GM19099 (cell line): ENCODE measurements around the gene CEBPB.

Experiments used
- POLR2A ChIP-seq: IDR thresholded peaks from 3 replicates; pipeline ENCODE4 v1.6.1; 2011; ENCODE audit warnings: low read depth; ENCODE audit not compliant: insufficient read length; ENCODE audit errors: extremely low read depth

CEBPB gene

DNA sequence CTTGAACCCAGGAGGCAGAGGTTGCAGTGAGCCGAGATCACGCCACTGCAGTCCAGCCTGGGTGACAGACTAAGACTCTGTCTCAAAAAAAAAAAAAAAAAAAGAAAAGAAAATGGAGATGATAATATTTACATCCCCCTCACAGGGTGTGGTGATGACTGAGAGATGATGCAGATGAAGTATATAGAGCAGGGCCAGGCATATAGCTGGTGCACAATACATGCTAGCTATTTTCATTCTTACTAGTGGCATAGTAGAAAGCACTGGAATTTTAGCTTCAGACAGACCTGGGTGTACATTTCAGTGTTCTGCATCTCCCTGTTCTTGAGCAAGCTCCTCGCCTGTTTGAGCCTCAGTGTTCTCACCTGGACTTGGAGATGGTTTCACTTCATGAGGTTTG, 36.9 kb downstream of the CEBPB start:
- TF ChIP-seq POLR2A = no peak

DNA sequence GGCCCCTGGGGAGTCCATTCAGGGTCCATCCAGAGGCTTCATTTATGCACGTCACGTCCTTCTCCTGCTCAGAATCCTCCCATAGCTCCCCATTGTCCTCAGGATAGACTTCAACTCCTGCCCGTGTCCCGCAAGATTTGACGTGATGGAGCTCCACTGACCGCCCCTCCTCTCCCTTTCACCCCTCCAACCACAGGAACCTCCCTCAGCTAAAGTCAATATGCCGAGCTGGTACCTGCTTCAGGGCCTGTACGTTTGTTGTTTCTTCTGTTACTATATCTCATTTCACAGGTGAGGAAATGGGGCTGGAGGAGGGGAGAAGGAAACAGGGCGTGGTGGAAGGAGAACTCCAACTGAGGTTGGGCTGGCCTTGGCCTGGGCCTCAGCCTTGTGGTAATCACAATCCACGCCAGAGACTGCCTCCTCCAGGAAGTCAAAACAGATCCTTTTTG, 38.6 kb downstream of the CEBPB start:
- no peak for TF ChIP-seq POLR2A

DNA sequence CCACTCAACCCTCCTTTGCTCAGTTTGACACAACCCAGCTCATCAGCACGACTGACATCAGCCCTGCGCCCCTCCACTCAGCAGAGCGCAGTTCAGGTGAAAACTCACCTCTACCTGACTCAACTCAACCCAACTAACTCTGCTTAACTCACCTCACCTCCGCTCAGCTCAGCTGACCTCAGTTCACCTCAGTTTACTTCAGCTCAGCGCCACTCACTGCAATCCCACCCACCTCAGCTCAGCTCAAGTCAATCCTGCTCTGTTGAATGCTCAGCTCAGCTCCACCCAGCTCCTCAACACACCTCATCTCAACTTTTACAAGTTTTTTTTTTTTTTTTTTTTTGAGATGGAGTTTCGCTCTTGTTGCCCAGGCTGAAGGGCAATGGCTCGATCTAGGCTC, 39.6 kb downstream of the CEBPB start:
- TF ChIP-seq POLR2A = no peak

DNA sequence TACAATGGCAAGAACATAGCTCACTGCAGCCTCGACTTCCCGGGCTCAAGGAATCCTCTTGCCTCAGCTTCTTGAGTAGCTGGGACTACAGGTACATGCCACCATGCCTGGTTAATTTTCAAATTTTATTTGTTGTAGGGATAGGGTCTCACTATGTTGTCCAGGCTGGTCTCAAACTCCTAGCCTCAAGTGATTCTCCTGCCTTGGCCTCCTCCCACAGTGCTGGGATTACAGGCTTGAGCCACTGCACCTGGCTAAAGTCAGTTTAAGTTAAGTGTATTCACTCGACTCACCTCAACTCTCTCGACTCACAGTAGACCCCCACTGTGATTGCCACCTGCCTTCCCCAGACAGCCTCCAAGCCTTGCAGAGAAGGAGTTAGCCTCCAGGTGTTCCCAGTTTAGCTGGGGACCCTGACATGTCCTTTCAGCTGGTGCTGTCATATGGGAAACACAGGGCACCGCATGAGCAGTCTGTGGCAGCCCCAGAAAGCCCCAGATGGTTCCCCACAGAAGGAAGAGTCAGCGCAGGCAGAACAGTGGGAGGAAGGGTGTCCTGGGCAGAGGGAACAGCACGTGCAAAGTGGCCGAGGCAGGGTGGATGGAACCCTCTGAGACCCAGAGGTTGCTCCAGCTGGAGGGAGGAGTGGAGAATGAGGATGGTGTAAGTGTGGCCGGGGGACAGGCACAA, 40.4 kb downstream of the CEBPB start:
- no peak for TF ChIP-seq POLR2A

DNA sequence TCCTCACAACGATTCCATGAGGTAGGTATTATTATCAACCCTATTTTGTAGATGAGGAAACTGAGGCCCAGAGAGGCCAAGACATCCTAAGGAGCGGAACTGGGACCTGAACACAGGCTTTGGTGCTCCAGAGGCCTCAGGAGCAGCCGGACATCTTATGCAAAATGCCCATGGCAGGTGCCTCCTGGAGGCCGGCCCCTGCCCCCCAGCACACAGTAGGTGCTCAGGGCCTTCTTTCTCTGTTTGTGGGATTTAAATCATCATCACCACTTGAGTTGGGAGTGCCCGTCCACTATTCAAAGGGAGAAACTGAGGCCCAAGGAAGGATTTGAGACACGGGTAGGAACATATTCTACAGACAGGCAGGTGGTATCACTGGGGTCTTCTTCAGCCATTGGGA, 41.2 kb downstream of the CEBPB start:
- TF ChIP-seq POLR2A = no peak

DNA sequence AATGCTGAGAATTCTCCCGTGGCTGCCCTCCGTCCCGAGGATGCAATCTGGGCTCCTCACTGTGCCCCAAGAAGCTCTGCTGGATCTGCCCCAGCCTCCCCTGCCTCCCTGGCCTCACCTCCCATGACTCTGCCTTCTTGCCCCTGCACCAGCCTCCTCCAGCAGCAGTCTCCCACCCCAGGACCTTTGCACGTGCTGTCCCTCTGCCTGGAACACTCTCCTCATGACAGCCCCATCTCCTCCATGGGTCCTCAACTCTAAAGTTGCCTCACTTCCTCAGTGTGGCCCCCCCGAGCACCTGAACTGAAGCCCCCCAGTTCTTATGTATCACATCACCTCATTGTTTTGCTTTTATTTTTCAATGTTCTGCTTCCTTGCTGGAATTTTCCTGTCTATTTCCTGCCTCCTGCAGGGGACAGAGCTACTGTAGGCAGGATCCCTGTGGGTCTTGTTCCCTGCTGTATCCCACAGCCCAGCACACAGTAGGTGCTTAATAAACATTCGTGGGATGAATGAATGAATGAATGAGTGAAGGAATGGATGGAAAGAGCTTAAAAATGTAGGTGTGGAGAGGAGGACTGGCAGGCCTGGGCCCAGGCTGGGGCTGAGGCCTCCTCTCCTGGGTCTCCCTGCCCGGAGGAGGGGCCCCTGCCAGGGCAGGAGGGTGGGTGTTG, 42.2 kb downstream of the CEBPB start:
- TF ChIP-seq POLR2A = no peak

DNA sequence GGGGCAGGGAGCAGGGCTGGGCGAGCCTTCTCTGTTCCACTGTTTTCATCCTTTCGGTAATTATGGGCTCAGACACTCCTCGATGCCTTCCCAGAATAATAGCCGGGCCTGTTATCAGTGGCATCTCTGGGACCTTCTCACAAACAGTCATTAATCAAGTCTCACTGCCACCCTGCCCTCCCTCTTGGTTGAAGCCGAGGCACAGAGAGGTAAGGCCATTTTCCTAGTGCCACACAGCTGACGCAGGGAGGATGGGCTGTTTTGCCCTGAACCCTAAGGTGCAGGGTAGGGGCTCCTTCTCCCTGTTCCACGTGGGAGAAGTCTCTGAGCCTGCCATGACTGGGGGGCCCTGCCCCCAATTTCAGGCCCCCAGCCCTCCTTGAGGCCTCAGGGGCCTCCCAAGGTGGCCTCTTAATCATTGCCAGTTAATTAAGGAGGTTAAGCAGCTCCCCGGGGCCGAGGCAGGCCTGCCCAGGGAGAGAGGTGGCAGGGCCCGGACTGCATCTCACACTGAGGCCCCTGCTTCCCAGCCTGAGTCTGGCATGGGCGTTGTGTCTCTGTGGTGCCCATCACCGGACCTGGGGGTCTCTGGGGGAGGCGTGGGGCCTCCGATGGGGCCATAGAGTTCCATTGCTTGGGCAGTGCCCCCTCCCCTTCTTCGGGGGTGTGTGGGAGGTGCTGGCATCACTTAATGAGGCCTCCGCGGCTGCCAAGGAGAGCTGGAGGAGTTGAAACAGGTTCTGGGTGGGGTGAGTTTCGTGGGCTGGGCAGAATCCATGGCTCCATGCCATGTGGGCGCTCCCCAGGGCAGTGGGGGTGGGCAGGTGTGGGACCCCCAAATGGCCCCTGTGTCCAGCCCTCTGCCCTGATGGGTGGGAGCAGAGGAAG, 42.9 kb downstream of the CEBPB start:
- no peak for TF ChIP-seq POLR2A

DNA sequence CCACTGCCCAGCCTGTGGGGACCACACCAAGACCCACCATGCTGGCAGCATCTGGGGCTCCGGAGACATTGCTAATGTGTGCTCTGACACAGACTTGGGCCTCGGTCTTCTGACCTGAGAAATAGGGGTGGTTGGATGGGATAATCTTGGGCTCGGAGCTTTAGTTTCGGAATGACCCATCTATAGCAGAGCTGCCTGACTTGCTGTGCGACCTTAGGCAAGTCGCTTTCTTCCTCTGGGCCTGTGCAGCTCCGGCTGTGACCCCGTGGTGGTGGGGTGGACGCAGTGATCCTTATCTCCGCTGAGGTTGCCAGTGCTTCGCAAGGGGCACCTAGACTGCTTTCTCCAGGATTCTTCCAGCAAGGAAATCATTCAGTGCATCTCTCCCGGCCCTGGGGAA, 43.7 kb downstream of the CEBPB start:
- TF ChIP-seq POLR2A = no peak

DNA sequence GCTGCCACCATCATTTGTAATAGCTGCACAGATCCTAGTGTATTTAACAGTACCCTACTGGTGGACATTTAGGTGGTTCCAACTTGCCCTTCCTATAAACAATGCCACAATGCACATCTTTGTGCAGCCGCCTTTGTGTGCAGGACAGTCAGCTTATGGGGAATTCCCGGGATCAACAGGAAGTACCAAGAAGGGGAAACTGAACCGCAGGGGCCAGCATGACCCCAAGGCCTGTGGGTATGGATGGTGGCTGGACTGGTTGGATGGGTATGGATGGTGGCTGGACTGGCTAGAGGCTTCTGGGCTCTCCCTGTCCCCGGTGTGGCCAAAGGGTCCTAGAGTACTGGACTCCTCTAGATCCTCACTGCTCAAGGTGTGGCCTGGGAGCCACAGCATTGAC, 46.7 kb downstream of the CEBPB start:
- TF ChIP-seq POLR2A = no peak

DNA sequence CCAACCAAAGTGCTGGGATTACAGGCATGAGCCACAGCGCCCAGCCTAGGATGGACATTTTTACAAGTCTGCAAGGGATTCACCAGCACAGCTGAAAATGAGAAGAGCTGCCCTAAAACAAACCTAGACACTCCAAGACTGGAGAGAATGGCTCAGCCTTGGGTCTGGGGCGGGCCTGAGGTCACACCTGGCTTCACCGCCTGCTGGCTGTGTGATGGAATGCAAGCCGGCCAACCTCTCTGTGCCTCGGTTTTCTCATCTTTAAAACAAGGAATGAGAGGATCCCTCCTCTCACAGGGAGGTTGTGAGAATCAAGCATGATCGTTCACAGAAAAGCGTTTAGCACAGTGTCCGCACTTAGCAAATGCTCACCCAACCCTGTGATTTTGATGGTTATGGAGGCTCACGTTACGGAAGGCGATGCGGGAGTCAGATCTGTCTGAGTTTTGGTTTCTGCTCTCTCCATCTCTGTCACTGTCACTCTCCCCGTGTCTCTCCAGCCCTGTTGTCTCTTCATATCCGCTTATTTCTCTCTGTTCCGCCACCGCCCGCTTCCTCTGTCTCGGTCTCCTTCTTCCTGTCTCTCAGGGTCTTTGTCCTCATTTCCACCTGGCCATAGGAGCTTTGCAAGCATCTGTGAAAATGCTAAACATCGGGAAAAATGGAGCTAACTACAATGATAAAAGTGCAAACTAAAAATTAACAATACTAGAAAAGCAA, 47.6 kb downstream of the CEBPB start:
- no peak for TF ChIP-seq POLR2A

DNA sequence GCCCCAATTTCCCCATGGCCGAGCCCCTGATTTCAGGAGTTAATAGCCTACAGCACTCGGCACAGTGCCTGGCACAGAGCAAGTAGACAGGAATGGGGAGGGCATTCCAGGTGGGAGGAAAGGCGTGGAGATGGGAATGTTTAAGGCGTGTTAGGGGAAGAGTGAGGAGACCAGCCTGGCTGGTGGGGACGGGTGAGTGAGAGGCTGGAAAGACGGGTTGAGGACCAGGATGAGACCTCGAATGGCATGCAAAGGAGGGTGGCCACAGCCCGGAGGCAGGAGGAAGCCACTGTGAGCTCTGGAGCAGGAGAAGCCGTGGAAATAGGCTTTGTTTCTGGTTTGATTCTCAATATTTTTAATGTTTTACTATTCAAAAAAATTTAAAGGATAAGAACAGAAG, 49.5 kb downstream of the CEBPB start:
- TF ChIP-seq POLR2A = no peak

DNA sequence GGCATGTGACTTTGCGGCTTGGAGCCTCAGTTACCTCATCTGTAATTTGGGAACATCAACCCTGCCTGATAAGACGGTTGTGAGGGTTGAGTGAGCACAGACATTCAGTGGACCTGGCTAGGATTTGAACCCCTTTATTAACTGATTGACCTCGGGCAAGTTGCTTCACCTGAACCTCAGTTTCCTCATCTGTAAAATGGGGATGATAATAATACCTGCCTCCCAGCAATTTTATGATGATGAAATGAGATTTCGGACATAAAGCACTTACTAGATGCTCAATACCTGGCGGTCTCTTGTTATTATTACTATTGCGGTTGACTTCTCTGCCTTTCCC, 51.5 kb downstream of the CEBPB start:
- no peak for TF ChIP-seq POLR2A
